Upper lobe of right lung (tissue), 1 donor: ENCODE data around the gene FNDC3A. TPM values are rescaled to one million over a fixed set of nuclear protein-coding genes. Genes with fewer than 3 reads are reported as not detected.
A peak's percentile ranks its signal among the peaks of the same experiment; 100 is the strongest.

ENCODE experiments used
- ATAC-seq: fragments of 200-7000 bp; cut with Tn5 transposase; one replicate; pipeline ENCODE4 v1.9.1; 2020; ENCODE audit warnings: mild to moderate bottlenecking, moderate library complexity
- DNase-seq: peaks from one replicate; pipeline ENCODE4 v3.0.0-alpha.2; 2020
- H3K27ac ChIP-seq: fragments of 200-600 bp; one replicate; pipeline ENCODE4 v1.8.0; 2022
- H3K27me3 ChIP-seq: fragments of 200-600 bp; one replicate; pipeline ENCODE4 v1.8.0; 2022; ENCODE audit warnings: mild to moderate bottlenecking
- H3K36me3 ChIP-seq: fragments of 200-600 bp; one replicate; pipeline ENCODE4 v1.8.0; 2022
- H3K4me1 ChIP-seq: fragments of 200-600 bp; one replicate; pipeline ENCODE4 v1.8.0; 2022
- H3K4me3 ChIP-seq: fragments of 200-600 bp; one replicate; pipeline ENCODE4 v1.8.0; 2022; ENCODE audit warnings: mild to moderate bottlenecking
- H3K9me3 ChIP-seq: fragments of 200-600 bp; one replicate; pipeline ENCODE4 v1.8.0; 2022
- intact Hi-C: fragments of 100-400 bp; cut with DNase I; formaldehyde crosslinking; loops from one replicate; pipeline ENCODE4 v1.11.0; 2022
- total RNA-seq: library from RNA; stranded (reverse); fragmentation: NEBNext Ultra II Directional; extraction: Animal tissue kit (Norgen Biotek cat#: 25700); gene quantifications from one replicate; pipeline ENCODE4 v1.2.1, GENCODE V29; 2021
- TF ChIP-seq, protein P1 (sequence below): fragments of 200-600 bp; IDR thresholded peaks from one replicate; pipeline ENCODE4 v1.8.0; 2022; ENCODE audit warnings: antibody characterized with exemption
- donor health status: DM: no; HTN: yes; CAD: no; lungs with severe emphysema.

The FNDC3A gene
- total RNA-seq, 1 donor from 2014 or later, result 59.0 TPM

DNA sequence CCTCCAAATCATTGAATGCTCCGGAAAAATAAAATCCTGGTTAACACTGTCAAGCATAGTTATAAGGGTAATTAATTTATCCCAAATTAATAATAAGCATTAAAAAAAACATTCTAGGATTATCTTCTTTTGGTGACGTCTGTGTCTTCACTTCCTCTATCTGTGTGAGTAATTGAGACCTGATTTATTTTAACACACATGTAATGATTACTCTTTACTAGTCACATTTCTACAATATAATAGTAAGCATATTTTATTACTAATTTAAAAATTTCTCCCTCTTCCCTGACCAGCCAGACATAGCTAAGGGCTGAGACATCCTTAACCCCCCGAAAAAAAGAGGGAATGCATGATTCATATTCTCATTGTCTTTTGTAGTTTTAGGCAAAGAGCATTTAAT lies 2.3 kb downstream of the FNDC3A start:
- ATAC-seq (no peak), DNase-seq (no peak)
- TF ChIP-seq, protein P1, sequence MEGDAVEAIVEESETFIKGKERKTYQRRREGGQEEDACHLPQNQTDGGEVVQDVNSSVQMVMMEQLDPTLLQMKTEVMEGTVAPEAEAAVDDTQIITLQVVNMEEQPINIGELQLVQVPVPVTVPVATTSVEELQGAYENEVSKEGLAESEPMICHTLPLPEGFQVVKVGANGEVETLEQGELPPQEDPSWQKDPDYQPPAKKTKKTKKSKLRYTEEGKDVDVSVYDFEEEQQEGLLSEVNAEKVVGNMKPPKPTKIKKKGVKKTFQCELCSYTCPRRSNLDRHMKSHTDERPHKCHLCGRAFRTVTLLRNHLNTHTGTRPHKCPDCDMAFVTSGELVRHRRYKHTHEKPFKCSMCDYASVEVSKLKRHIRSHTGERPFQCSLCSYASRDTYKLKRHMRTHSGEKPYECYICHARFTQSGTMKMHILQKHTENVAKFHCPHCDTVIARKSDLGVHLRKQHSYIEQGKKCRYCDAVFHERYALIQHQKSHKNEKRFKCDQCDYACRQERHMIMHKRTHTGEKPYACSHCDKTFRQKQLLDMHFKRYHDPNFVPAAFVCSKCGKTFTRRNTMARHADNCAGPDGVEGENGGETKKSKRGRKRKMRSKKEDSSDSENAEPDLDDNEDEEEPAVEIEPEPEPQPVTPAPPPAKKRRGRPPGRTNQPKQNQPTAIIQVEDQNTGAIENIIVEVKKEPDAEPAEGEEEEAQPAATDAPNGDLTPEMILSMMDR, result no peak
- peak overlapping the region; percentile 99 for H3K27ac ChIP-seq
- peak overlapping the region; percentile 76 for H3K4me3 ChIP-seq
- H3K9me3 ChIP-seq, result no peaks in the 10 kb centered on the region
- H3K27me3 ChIP-seq, result no peaks in the 10 kb centered on the region
- intact Hi-C loops, result no loop called here
- no peaks in the 10 kb centered on the region for H3K36me3 ChIP-seq
- H3K4me1 ChIP-seq, result peaks cover 28% of the 10 kb centered on the region

DNA sequence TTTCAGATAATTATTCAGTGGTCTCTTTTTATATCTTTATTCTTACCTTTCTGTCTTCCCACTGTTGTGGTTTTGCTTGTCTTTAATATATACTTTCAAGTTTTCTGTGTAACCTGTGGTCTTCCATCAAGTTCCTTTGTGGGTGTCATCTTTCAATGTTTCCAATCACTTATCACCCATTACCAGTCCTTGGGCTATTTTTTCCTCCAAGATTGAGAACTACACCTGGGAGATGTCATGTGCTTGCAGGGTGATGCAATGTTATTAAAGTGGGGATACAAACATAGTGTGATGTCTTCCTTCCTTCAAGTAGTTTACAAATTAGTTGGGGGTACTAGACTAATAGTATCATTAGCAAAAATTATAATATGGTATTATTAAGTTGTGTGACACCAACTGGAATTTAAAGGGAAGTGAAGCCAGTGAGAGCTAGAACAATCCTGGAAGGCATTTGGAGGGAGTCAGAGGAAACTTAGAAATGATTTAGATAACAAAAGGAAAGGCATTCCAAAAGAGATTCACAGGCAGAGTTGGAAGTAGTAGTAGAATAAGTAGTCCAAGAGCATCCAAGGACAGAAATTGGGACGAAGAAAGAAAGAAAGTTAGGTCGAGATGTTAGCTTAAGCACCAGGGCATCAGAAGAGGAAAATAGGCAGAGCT lies 3.4 kb downstream of the FNDC3A start:
- Histone ChIP-seq H3K27ac (no peak overlapping the region), H3K4me1 (peaks cover 28% of the 10 kb centered on the region), H3K36me3 (no peaks in the 10 kb centered on the region), H3K9me3 (no peaks in the 10 kb centered on the region), H3K27me3 (no peaks in the 10 kb centered on the region), H3K4me3 (no peak overlapping the region)
- TF ChIP-seq, protein P1, result no peak
- no peak for DNase-seq
- intact Hi-C loops, result no loop called here
- ATAC-seq, result no peak

DNA sequence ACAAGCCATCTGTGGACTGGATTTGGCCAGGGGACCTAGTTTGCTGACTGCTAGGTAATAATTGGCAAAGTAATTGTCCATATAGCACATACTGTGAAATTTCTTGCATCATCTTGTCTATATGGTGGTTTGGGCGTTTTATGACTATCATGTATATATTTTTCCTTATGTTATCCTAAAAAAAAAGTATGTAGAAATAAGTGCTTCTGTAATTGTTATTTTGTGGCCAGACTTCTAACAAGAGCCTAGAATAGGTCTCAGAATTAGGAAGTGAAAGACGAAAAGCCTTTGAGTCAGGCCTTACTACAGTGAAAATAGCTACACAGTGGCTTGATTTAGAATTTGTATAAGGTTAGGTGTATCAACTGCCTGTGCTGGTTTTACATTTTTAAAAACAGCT lies 4.2 kb downstream of the FNDC3A start:
- Histone ChIP-seq H3K4me3 (no peak overlapping the region), H3K4me1 (peaks cover 28% of the 10 kb centered on the region), H3K27me3 (no peaks in the 10 kb centered on the region), H3K9me3 (no peaks in the 10 kb centered on the region), H3K36me3 (no peaks in the 10 kb centered on the region), H3K27ac (no peak overlapping the region)
- no peak for ATAC-seq
- intact Hi-C loops, result no loop called here
- no peak for DNase-seq
- TF ChIP-seq, protein P1, result no peak

DNA sequence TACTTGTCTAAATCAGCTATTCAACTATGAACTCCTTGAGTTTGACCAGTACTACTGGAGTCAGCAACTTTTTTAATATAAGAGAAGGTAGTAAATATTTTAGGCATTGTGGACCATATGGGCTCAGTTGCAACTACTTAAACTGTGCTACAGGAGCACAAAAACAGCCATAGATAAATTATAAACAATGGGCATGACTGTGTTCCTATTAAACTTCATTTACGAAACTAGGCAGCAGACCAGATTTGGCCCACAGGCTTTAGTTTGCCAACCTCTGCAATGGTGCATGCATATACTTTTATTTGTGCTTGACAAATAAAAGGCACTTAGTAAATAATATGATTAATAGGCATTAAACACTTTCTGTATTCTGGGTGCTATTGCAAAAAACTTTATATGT lies 7.6 kb downstream of the FNDC3A start:
- Histone ChIP-seq H3K4me3 (no peak overlapping the region), H3K4me1 (peaks cover 18% of the 10 kb centered on the region), H3K36me3 (no peaks in the 10 kb centered on the region), H3K9me3 (no peaks in the 10 kb centered on the region), H3K27ac (no peak overlapping the region), H3K27me3 (no peaks in the 10 kb centered on the region)
- intact Hi-C loops, result no loop called here
- TF ChIP-seq, protein P1, result no peak
- no peak for ATAC-seq
- no peak for DNase-seq

DNA sequence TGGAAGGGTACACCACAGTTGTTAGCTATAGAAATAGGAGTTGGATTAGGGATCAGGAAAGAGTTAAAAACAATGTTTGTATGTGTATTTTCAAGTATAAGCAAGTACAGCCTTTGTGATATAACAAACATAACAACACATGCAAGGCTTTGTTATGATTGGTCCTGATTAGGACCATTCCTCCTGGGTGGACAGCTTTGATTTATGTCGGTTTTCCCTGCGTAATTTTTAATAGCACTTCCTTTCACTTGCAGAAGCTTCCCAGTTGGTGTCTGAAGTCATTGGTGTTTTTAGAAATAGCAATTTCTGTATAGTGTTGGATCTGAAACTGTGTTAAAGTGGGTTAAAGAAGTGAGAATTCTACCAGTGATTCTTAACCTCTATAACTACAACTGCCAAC lies 10.0 kb downstream of the FNDC3A start:
- Histone ChIP-seq H3K27me3 (no peaks in the 10 kb centered on the region), H3K4me1 (peaks cover 2% of the 10 kb centered on the region), H3K9me3 (no peaks in the 10 kb centered on the region), H3K36me3 (no peaks in the 10 kb centered on the region), H3K27ac (no peak overlapping the region), H3K4me3 (no peak overlapping the region)
- no peak for DNase-seq
- intact Hi-C loops, result no loop called here
- TF ChIP-seq, protein P1, result no peak
- ATAC-seq, result no peak

DNA sequence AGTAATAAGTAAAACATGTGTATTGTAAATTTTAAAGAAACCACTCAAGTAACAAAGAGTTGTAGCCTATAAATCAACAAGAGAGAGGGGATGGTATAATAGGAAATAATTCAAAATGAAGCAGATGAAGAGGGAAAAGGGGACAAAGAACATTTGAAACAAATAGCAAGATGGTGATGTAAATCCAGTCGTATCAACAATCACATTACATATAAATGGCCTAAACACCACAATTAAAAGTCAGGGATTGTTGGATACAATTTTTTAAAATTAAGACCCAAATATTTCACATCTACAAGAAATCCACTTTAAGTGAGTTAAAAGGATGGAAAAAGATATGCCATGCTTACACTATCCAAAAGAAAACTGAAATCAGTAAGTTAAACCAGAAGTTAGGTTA lies 15.2 kb downstream of the FNDC3A start:
- no peaks in the 10 kb centered on the region for H3K4me1 ChIP-seq
- no peaks in the 10 kb centered on the region for H3K9me3 ChIP-seq
- intact Hi-C loops, result no loop called here
- H3K27ac ChIP-seq, result no peak overlapping the region
- no peak for ATAC-seq
- H3K4me3 ChIP-seq, result no peak overlapping the region
- H3K27me3 ChIP-seq, result no peaks in the 10 kb centered on the region
- TF ChIP-seq, protein P1, result no peak
- no peaks in the 10 kb centered on the region for H3K36me3 ChIP-seq
- no peak for DNase-seq
